ENCODE results near the gene NME7.

The NME7 gene

GRCh38 chr1:169260478-169261151, 107.0 kb downstream of the NME7 start:
- Histone ChIP-seq H3K9me3 (ENCODE audit: insufficient read depth, low read length) (no peaks in the 10 kb centered on the region), H3K4me1 (ENCODE audit: low read length) (no peaks in the 10 kb centered on the region), H3K9ac (ENCODE audit: low read length) (no peak overlapping the region), H3K36me3 (replicated peaks; ENCODE audit: low read depth, low read length) (no peaks in the 10 kb centered on the region), H3K4me3 (ENCODE audit: low read length) (no peak overlapping the region), H4K20me1 (ENCODE audit: insufficient read depth, low read length) (no peaks in the 10 kb centered on the region), H3K27ac (ENCODE audit: low read length) (no peak overlapping the region), H3K79me2 (ENCODE audit: low read length) (no peaks in the 10 kb centered on the region), H3K4me2 (ENCODE audit: low read length) (no peak overlapping the region), H2AFZ (ENCODE audit: low read depth, low read length) (no peak overlapping the region), H3K27me3 (ENCODE audit: low read depth, low read length) (no peaks in the 10 kb centered on the region)
- TF ChIP-seq, protein P1, sequence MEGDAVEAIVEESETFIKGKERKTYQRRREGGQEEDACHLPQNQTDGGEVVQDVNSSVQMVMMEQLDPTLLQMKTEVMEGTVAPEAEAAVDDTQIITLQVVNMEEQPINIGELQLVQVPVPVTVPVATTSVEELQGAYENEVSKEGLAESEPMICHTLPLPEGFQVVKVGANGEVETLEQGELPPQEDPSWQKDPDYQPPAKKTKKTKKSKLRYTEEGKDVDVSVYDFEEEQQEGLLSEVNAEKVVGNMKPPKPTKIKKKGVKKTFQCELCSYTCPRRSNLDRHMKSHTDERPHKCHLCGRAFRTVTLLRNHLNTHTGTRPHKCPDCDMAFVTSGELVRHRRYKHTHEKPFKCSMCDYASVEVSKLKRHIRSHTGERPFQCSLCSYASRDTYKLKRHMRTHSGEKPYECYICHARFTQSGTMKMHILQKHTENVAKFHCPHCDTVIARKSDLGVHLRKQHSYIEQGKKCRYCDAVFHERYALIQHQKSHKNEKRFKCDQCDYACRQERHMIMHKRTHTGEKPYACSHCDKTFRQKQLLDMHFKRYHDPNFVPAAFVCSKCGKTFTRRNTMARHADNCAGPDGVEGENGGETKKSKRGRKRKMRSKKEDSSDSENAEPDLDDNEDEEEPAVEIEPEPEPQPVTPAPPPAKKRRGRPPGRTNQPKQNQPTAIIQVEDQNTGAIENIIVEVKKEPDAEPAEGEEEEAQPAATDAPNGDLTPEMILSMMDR (IDR thresholded peaks at IDR 0.05; ENCODE audit: low read depth, low read length), result no peak
- no peak for TF ChIP-seq EZH2phosphoT487 (IDR thresholded peaks at IDR 0.05; ENCODE audit: low read depth)

- no peak overlapping the region for H3K4me3 ChIP-seq (ENCODE audit: low read length)
- no peaks in the 10 kb centered on the region for H3K9me3 ChIP-seq (ENCODE audit: insufficient read depth, low read length)
- no peak overlapping the region for H3K27ac ChIP-seq (ENCODE audit: low read length)
- H2AFZ ChIP-seq (ENCODE audit: low read depth, low read length), result no peak overlapping the region
- no peaks in the 10 kb centered on the region for H3K27me3 ChIP-seq (ENCODE audit: low read depth, low read length)
- H3K9ac ChIP-seq (ENCODE audit: low read length), result no peak overlapping the region
- TF ChIP-seq, protein P1 (IDR thresholded peaks at IDR 0.05; ENCODE audit: low read depth, low read length), result no peak
- TF ChIP-seq EZH2phosphoT487 (IDR thresholded peaks at IDR 0.05; ENCODE audit: low read depth), result no peak
- no peak overlapping the region for H3K4me2 ChIP-seq (ENCODE audit: low read length)
- H3K4me1 ChIP-seq (ENCODE audit: low read length), result no peaks in the 10 kb centered on the region
- no peaks in the 10 kb centered on the region for H3K36me3 ChIP-seq (replicated peaks; ENCODE audit: low read depth, low read length)
- H4K20me1 ChIP-seq (ENCODE audit: insufficient read depth, low read length), result no peaks in the 10 kb centered on the region
- no peaks in the 10 kb centered on the region for H3K79me2 ChIP-seq (ENCODE audit: low read length)
Measured at GRCh38 chr1:169259816-169260215, 107.8 kb downstream of the NME7 start.

GRCh38 chr1:169250795-169251194, 116.8 kb downstream of the NME7 start:
- no peaks in the 10 kb centered on the region for H3K79me2 ChIP-seq (ENCODE audit: low read length)
- no peaks in the 10 kb centered on the region for H4K20me1 ChIP-seq (ENCODE audit: insufficient read depth, low read length)
- H3K4me1 ChIP-seq (ENCODE audit: low read length), result no peaks in the 10 kb centered on the region
- no peak for TF ChIP-seq EZH2phosphoT487 (IDR thresholded peaks at IDR 0.05; ENCODE audit: low read depth)
- TF ChIP-seq, protein P1 (IDR thresholded peaks at IDR 0.05; ENCODE audit: low read depth, low read length), result no peak
- H2AFZ ChIP-seq (ENCODE audit: low read depth, low read length), result no peak overlapping the region
- no peaks in the 10 kb centered on the region for H3K9me3 ChIP-seq (ENCODE audit: insufficient read depth, low read length)
- no peaks in the 10 kb centered on the region for H3K27me3 ChIP-seq (ENCODE audit: low read depth, low read length)
- no peaks in the 10 kb centered on the region for H3K36me3 ChIP-seq (replicated peaks; ENCODE audit: low read depth, low read length)
- no peak overlapping the region for H3K4me3 ChIP-seq (ENCODE audit: low read length)
- H3K9ac ChIP-seq (ENCODE audit: low read length), result no peak overlapping the region
- no peak overlapping the region for H3K4me2 ChIP-seq (ENCODE audit: low read length)
- no peak overlapping the region for H3K27ac ChIP-seq (ENCODE audit: low read length)

DNA sequence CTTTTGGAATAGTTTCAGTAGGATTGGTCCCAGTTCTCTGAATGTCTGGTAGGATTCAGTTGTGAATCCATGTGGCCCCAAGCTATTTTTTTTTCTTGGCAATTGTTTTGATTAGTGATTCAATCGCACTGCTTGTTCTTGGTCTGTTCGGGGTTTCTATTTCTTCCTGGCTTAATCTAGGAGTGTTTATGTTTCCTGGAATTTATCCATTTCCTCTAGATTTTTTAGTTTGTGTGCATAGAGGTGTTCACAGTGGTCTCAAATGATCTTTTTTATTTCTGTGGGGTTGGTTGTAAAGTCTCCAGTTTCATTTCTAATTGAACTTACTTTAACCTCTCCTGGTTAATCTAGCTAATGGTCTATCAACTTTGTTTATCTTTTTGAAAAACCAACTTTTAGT, 117.6 kb downstream of the NME7 start:
- no peaks in the 10 kb centered on the region for H3K9me3 ChIP-seq (ENCODE audit: insufficient read depth, low read length)
- no peak overlapping the region for H3K9ac ChIP-seq (ENCODE audit: low read length)
- H3K27ac ChIP-seq (ENCODE audit: low read length), result no peak overlapping the region
- no peak for TF ChIP-seq EZH2phosphoT487 (IDR thresholded peaks at IDR 0.05; ENCODE audit: low read depth)
- TF ChIP-seq, protein P1 (IDR thresholded peaks at IDR 0.05; ENCODE audit: low read depth, low read length), result no peak
- H3K4me1 ChIP-seq (ENCODE audit: low read length), result no peaks in the 10 kb centered on the region
- no peaks in the 10 kb centered on the region for H4K20me1 ChIP-seq (ENCODE audit: insufficient read depth, low read length)
- H3K4me3 ChIP-seq (ENCODE audit: low read length), result no peak overlapping the region
- H2AFZ ChIP-seq (ENCODE audit: low read depth, low read length), result no peak overlapping the region
- no peaks in the 10 kb centered on the region for H3K36me3 ChIP-seq (replicated peaks; ENCODE audit: low read depth, low read length)
- H3K79me2 ChIP-seq (ENCODE audit: low read length), result no peaks in the 10 kb centered on the region
- no peak overlapping the region for H3K4me2 ChIP-seq (ENCODE audit: low read length)
- no peaks in the 10 kb centered on the region for H3K27me3 ChIP-seq (ENCODE audit: low read depth, low read length)

Measured in OCI-LY3 (cell line).